VCaP (cell line): ENCODE results near the gene CXCL3.
"Not testable (repeated sequence)": the region's sequence is repeated elsewhere in the genome, so short reads cannot be mapped to it uniquely, and the experiment has no call there.

Source experiments
- H3K27ac ChIP-seq: fragments of 450-650 bp; 2 replicates; pipeline ENCODE4 v1.5.1; 2017
- TF ChIP-seq, protein P1 (sequence below): fragments of 450-650 bp; conservative IDR thresholded peaks from 2 replicates; pipeline ENCODE4 v1.5.1; 2017; ENCODE audit warnings: mild to moderate bottlenecking, moderate library complexity

CXCL3 gene

DNA sequence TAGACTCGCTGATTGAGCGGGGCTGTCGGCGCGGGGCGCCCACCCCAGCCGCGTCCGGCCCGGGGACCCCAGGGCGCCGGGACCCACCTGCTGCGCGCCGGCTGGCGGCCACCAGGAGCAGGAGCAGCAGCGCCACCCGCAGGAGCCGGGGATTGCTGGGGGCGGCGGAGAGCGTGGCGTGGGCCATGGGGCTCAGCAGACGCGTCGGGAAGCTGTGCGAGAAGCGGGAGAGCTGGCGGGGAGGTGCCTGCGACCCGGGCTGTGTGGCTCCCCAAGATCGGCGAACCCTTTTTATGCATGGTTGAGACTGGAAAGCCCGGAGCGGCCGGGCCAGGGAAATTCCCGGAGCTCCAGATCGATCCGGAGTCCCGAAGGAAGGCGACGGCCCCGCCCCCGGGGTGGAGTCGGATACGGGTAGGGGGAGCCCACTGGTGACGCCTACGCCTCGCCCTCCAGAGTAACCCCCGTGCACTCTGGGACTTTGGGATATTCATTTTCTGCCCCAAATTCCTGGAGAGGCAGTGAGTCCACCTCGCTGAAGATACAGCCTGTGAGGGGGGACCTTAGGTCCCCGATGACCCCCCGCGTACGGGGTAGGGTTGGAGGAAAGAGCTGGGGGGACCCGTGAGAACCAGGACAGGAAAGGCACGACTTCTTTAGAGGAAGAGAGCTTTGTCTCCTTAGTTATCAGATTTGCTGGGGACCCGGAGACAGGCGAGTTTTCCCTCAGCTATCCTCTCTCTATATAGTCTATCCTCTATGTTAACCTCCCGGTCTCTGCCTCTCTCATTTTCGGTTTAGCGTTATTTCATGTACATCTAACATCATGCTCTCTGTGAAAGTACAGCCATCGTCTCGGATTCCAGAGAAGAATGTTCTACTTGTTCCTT lies at the start of gene CXCL3:
TSS of gene CXCL3 (minus strand) at position 265 of the 890 bp plus-strand sequence. CDS start at position 187, 78 bp downstream.
- peak within 1 kb of the TSS; percentile 64; the same call in 1 of the 2 replicates for H3K27ac ChIP-seq
- TF ChIP-seq, protein P1, sequence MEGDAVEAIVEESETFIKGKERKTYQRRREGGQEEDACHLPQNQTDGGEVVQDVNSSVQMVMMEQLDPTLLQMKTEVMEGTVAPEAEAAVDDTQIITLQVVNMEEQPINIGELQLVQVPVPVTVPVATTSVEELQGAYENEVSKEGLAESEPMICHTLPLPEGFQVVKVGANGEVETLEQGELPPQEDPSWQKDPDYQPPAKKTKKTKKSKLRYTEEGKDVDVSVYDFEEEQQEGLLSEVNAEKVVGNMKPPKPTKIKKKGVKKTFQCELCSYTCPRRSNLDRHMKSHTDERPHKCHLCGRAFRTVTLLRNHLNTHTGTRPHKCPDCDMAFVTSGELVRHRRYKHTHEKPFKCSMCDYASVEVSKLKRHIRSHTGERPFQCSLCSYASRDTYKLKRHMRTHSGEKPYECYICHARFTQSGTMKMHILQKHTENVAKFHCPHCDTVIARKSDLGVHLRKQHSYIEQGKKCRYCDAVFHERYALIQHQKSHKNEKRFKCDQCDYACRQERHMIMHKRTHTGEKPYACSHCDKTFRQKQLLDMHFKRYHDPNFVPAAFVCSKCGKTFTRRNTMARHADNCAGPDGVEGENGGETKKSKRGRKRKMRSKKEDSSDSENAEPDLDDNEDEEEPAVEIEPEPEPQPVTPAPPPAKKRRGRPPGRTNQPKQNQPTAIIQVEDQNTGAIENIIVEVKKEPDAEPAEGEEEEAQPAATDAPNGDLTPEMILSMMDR, result peak; percentile 92

DNA sequence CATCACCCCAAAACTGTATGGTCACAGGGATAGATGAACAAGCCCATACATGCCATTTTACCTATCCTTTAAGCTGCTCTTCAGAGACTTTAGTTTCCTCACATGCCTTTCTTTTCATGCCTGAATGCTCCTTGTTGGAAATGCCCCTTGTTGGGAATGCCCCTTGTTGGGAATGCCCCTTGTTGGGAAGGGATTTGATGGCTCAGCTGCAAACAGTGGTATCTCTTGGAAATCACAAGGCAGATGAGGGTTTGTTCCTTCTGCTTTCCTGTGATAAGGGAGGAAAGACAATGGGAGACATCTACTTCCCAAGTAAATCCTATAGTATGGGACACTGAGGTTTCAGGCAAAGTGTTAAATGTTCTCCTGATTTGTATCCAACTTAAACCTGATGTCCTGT lies 49.0 kb upstream of the CXCL3 start:
- TF ChIP-seq, protein P1, result no peak
- H3K27ac ChIP-seq, result no peak overlapping the region

DNA sequence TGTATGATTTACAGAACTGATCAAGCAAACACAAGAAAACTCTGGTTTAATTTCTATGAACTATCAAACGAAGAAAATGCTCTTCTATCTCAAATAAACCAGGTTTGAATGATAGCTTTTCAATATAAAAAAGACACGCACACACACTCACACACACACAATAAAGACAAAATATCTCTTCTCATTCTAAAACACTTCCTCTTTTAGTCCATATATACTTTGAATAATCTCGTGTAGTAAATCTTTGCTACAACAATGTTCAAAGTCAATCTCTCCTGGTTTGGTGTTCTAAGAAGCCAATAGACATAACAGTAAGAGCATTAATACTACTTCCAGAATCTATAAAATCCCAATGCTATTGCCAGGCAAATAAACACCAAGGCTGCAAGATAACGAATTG lies 47.2 kb upstream of the CXCL3 start:
- TF ChIP-seq, protein P1, result no peak
- no peak overlapping the region for H3K27ac ChIP-seq

DNA sequence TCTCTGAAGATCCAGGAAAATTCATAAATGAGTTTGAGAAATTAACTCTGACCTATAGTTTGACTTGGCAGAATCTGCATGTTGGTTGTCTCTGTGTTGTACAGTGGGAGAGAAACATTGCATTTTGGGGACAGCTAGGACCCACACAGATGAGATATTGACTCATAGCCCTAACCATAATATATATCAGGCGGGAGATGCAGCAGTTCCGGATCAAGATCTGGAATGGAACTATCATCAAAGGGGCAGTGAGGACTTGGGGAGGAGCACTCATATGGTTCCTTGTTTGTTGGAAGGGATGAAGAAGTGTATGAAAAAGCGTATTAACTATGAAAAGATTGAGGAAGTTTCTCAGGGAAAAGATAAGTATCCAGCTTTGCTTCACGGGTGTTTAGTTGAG lies 46.5 kb upstream of the CXCL3 start:
- TF ChIP-seq, protein P1, result no peak

DNA sequence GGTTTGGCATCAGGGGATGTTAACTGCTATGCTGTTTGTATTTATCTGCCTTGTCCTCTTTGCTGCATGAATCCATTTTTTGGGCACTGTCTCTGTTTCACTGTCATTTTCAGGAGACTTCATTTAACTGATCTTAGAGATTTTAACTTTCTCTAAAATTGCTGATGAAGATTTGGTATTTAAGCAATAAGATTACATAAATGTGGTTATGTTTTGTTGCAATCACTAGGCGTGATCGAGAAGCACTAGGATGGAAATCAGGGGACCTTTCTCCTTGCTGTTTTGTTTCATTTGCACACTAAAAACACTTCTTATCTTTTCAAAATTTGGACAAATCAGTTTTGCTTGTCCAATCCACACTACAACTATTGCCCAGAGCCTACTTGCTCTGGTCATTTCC lies 45.1 kb upstream of the CXCL3 start:
- H3K27ac ChIP-seq, result no peak overlapping the region
- TF ChIP-seq, protein P1, result no peak

More for the DNA sequence above, 46.5 kb upstream of the CXCL3 start:
- H3K27ac ChIP-seq, result no peak overlapping the region

DNA sequence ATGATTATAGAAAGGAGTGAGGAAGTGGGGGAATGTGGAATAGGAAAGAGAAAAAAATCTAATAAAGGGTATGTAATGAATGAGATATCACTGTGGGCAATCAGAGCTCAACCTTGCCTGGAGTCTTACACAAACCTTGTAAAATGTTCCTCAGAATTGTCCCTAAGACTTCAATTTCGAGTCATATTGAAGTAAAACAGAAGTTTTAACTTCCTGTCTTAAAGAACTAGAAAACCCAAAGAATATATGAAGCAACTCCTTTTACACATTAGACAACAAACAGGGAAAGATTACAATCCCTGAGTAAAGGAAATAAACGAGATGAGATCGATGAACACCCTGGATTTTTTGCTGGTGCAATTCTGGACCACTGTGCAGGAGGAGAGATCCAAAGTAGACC lies 42.5 kb upstream of the CXCL3 start:
- no peak overlapping the region for H3K27ac ChIP-seq
- TF ChIP-seq, protein P1, result no peak

GRCh38 chr4:74080351-74080750 lies 41.9 kb upstream of the CXCL3 start:
- H3K27ac ChIP-seq, result not testable (repeated sequence)

GRCh38 chr4:74079024-74079423 lies 40.5 kb upstream of the CXCL3 start:
- H3K27ac ChIP-seq, result not testable (repeated sequence)
